GM12878 (cell line): ENCODE results near the gene F8A3.
"Not testable (repeated sequence)": the region's sequence is repeated elsewhere in the genome, so short reads cannot be mapped to it uniquely, and the experiment has no call there.

Experiments
- POLR2AphosphoS5 ChIP-seq: IDR thresholded peaks from 2 replicates; pipeline ENCODE4 v1.6.1; 2011; ENCODE audit warnings: mild to moderate bottlenecking, low read length, inconsistent platforms
- SP1 ChIP-seq: IDR thresholded peaks from one replicate; pipeline ENCODE4 v1.6.1; 2011; ENCODE audit warnings: low read depth, low read length
- TF ChIP-seq, protein P1 (sequence below): fragments of 450-650 bp; IDR thresholded peaks from 2 replicates; pipeline ENCODE4 v1.6.1; 2017; ENCODE audit warnings: antibody characterized with exemption, mild to moderate bottlenecking, moderate library complexity
- TF ChIP-seq, protein P2 (sequence below): IDR thresholded peaks from 2 replicates; pipeline ENCODE4 v1.6.1; 2011; ENCODE audit warnings: low read depth, low read length, improper control_type of control experiment, borderline replicate concordance
- TF ChIP-seq, protein P3 (sequence below): IDR thresholded peaks from 2 replicates; pipeline ENCODE4 v1.6.1; 2011; ENCODE audit warnings: mild to moderate bottlenecking, low read depth, low read length, moderate library complexity; ENCODE audit not compliant: insufficient replicate concordance

DNA sequence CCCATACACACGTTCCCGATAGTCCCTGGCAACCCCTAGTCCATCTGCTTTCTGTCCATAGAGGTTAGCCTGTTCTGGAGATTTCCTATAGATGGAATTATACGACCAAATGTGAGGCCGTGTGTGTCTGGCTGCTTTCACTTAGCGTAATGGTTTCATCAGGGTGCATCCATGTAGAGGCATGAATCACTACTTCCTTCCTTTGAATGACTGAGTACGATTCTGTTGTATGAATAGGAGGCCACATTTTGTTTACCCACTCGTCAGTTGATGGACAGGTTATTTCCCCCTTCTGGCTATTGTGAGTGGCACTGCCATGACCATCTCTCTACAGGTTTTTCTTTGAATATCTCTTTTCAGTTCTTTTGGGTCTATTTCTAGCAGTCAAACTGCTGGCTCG is 2.1 kb upstream of the F8A3 start:
- TF ChIP-seq, protein P1, sequence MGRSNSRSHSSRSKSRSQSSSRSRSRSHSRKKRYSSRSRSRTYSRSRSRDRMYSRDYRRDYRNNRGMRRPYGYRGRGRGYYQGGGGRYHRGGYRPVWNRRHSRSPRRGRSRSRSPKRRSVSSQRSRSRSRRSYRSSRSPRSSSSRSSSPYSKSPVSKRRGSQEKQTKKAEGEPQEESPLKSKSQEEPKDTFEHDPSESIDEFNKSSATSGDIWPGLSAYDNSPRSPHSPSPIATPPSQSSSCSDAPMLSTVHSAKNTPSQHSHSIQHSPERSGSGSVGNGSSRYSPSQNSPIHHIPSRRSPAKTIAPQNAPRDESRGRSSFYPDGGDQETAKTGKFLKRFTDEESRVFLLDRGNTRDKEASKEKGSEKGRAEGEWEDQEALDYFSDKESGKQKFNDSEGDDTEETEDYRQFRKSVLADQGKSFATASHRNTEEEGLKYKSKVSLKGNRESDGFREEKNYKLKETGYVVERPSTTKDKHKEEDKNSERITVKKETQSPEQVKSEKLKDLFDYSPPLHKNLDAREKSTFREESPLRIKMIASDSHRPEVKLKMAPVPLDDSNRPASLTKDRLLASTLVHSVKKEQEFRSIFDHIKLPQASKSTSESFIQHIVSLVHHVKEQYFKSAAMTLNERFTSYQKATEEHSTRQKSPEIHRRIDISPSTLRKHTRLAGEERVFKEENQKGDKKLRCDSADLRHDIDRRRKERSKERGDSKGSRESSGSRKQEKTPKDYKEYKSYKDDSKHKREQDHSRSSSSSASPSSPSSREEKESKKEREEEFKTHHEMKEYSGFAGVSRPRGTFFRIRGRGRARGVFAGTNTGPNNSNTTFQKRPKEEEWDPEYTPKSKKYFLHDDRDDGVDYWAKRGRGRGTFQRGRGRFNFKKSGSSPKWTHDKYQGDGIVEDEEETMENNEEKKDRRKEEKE, result not testable (repeated sequence)
- TF ChIP-seq SP1, POLR2AphosphoS5: not testable (repeated sequence)
- TF ChIP-seq, protein P2, sequence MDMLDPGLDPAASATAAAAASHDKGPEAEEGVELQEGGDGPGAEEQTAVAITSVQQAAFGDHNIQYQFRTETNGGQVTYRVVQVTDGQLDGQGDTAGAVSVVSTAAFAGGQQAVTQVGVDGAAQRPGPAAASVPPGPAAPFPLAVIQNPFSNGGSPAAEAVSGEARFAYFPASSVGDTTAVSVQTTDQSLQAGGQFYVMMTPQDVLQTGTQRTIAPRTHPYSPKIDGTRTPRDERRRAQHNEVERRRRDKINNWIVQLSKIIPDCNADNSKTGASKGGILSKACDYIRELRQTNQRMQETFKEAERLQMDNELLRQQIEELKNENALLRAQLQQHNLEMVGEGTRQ, result not testable (repeated sequence)
- TF ChIP-seq, protein P3, sequence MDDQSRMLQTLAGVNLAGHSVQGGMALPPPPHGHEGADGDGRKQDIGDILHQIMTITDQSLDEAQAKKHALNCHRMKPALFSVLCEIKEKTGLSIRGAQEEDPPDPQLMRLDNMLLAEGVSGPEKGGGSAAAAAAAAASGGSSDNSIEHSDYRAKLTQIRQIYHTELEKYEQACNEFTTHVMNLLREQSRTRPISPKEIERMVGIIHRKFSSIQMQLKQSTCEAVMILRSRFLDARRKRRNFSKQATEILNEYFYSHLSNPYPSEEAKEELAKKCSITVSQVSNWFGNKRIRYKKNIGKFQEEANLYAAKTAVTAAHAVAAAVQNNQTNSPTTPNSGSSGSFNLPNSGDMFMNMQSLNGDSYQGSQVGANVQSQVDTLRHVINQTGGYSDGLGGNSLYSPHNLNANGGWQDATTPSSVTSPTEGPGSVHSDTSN, result not testable (repeated sequence)
